B cell (primary cell): ENCODE results near the gene SYNJ2.

Experiments
- CTCF ChIP-seq: fragments of 200-600 bp; IDR thresholded peaks from one replicate; pipeline ENCODE4 v1.8.0; 2022; ENCODE audit warnings: antibody characterized with exemption, mild to moderate bottlenecking
- EZH2 ChIP-seq: IDR thresholded peaks from 2 replicates; pipeline ENCODE4 v1.6.1; 2012; ENCODE audit warnings: borderline replicate concordance, low read depth, mild to moderate bottlenecking, moderate library complexity, low read length; ENCODE audit not compliant: insufficient read depth, poor library complexity, severe bottlenecking

GRCh38 chr6:157989541-157990289 lies 8.1 kb downstream of the SYNJ2 start:
- TF ChIP-seq EZH2 (no peak), CTCF (no peak)
